Osteoblast (primary cell): ENCODE results near the gene AK4. TPM values are rescaled to one million over a fixed set of nuclear protein-coding genes. Genes with fewer than 3 reads are reported as not detected.

Experiments used
- DNase-seq: peaks from one replicate; pipeline ENCODE4 v3.0.0; 2011; ENCODE audit warnings: low spot score, mixed read lengths; ENCODE audit not compliant: insufficient read length; ENCODE audit errors: missing footprints
- H2AFZ ChIP-seq: 2 replicates; pipeline ENCODE4 v1.6.0; 2011; ENCODE audit warnings: mild to moderate bottlenecking, low read length
- H3K27ac ChIP-seq: 2 replicates; pipeline ENCODE4 v1.5.1; 2011; ENCODE audit warnings: mild to moderate bottlenecking, low read depth, low read length, moderate library complexity
- H3K27me3 ChIP-seq: 2 replicates; pipeline ENCODE4 v1.6.0; 2012; ENCODE audit warnings: mild to moderate bottlenecking, control low read depth, inconsistent platforms, low read length, moderate library complexity; ENCODE audit not compliant: insufficient read depth
- H3K36me3 ChIP-seq: 2 replicates; pipeline ENCODE4 v1.5.1; 2011; ENCODE audit warnings: mild to moderate bottlenecking, low read length, control low read depth, moderate library complexity; ENCODE audit not compliant: insufficient read depth
- H3K4me1 ChIP-seq: 2 replicates; pipeline ENCODE4 v1.5.1; 2011; ENCODE audit warnings: mild to moderate bottlenecking, low read length, control low read depth, moderate library complexity; ENCODE audit not compliant: insufficient read depth
- H3K4me2 ChIP-seq: 2 replicates; pipeline ENCODE4 v1.6.0; 2011; ENCODE audit warnings: mild to moderate bottlenecking, low read length; ENCODE audit not compliant: insufficient read depth
- H3K4me3 ChIP-seq: fragments of 200-600 bp; sonication (generic); 3 replicates; pipeline ENCODE4 v1.5.1; 2012; ENCODE audit warnings: mild to moderate bottlenecking, low read length, inconsistent platforms; ENCODE audit not compliant: insufficient read depth
- H3K79me2 ChIP-seq: 2 replicates; pipeline ENCODE4 v1.6.0; 2012; ENCODE audit warnings: mild to moderate bottlenecking, low read length, control low read depth, inconsistent platforms; ENCODE audit not compliant: insufficient read depth
- H3K9me3 ChIP-seq: 2 replicates; pipeline ENCODE4 v1.5.1; 2011; ENCODE audit warnings: low read depth, low read length, control low read depth
- H4K20me1 ChIP-seq: 2 replicates; pipeline ENCODE4 v1.6.0; 2012; ENCODE audit warnings: mild to moderate bottlenecking, low read length, control low read depth; ENCODE audit not compliant: insufficient read depth
- total RNA-seq: library from RNA; depleted of rRNA; stranded (reverse); fragments of >200 nt; gene quantifications from 2 replicates; pipeline ENCODE4 v1.2.3, GENCODE V29; 2012
- TF ChIP-seq, protein P1 (sequence below): IDR thresholded peaks from 2 replicates; pipeline ENCODE4 v1.5.1; 2011; ENCODE audit warnings: mild to moderate bottlenecking, low read depth, low read length, moderate library complexity; ENCODE audit errors: extremely low read depth

Gene AK4
- total RNA-seq, 1 donor: 37.6 TPM

DNA sequence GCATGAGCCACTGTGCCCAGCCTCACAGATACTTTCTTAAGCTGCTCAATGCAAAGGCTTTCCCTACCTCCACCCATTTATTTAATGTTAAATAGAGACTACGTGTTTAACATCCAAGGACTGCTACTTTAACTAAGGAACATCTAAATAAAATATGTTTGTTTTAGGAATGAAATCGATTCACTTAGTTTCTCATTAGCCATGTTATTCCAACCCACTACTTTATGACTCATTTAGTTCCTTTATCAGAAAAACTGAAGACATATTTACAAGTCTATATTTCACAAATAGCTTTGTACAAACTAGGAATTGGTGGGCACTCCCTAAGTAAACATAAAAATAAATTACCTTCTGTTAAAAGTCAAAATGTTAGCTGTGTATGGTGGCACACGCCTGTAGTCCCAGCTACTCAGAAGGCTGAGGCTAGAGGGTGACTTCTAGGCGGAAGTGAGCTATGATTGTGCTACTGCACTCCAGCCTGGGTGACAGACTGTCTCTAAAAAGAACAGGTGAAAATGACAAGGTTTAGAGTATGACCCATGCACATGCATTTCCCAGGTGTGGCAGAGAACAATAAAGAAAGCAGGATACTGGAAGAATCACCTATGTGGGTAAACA, 39.9 kb upstream of the AK4 start:
- Histone ChIP-seq H3K36me3 (no peaks in the 10 kb centered on the region), H3K27me3 (peaks cover 8% of the 10 kb centered on the region), H3K4me1 (no peaks in the 10 kb centered on the region), H4K20me1 (no peaks in the 10 kb centered on the region), H3K4me3 (no peak overlapping the region), H3K27ac (no peak overlapping the region), H3K79me2 (no peaks in the 10 kb centered on the region), H2AFZ (no peak overlapping the region), H3K9me3 (no peaks in the 10 kb centered on the region), H3K4me2 (no peak overlapping the region)
- TF ChIP-seq, protein P1, sequence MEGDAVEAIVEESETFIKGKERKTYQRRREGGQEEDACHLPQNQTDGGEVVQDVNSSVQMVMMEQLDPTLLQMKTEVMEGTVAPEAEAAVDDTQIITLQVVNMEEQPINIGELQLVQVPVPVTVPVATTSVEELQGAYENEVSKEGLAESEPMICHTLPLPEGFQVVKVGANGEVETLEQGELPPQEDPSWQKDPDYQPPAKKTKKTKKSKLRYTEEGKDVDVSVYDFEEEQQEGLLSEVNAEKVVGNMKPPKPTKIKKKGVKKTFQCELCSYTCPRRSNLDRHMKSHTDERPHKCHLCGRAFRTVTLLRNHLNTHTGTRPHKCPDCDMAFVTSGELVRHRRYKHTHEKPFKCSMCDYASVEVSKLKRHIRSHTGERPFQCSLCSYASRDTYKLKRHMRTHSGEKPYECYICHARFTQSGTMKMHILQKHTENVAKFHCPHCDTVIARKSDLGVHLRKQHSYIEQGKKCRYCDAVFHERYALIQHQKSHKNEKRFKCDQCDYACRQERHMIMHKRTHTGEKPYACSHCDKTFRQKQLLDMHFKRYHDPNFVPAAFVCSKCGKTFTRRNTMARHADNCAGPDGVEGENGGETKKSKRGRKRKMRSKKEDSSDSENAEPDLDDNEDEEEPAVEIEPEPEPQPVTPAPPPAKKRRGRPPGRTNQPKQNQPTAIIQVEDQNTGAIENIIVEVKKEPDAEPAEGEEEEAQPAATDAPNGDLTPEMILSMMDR: no peak
- DNase-seq: no peak

DNA sequence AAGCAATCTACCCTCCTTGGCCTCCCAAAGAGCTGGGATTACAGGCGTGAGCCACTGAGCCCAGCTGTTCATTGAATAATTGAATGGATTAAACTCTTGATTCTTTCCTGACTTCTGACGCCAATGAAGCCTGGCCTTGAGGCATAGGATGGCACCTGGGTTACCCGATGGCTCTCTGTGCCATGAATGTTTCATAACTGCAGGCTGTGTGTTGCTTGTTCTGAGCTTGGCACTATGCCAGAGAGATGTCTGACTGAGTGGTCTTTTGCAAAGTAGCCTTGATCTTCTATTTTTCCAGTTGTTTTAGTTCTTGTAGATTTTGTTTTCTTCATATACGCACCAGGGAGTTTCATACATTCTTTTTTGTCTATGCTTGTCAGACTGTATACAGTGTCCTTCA, 38.5 kb upstream of the AK4 start:
- H3K4me2 ChIP-seq: no peak overlapping the region
- H3K36me3 ChIP-seq: no peaks in the 10 kb centered on the region
- TF ChIP-seq, protein P1: no peak
- no peak overlapping the region for H3K27ac ChIP-seq
- no peak overlapping the region for H2AFZ ChIP-seq
- H3K9me3 ChIP-seq: no peaks in the 10 kb centered on the region
- no peaks in the 10 kb centered on the region for H4K20me1 ChIP-seq
- peaks cover 8% of the 10 kb centered on the region for H3K27me3 ChIP-seq
- no peaks in the 10 kb centered on the region for H3K79me2 ChIP-seq
- DNase-seq: no peak
- H3K4me3 ChIP-seq: no peak overlapping the region
- H3K4me1 ChIP-seq: no peaks in the 10 kb centered on the region

DNA sequence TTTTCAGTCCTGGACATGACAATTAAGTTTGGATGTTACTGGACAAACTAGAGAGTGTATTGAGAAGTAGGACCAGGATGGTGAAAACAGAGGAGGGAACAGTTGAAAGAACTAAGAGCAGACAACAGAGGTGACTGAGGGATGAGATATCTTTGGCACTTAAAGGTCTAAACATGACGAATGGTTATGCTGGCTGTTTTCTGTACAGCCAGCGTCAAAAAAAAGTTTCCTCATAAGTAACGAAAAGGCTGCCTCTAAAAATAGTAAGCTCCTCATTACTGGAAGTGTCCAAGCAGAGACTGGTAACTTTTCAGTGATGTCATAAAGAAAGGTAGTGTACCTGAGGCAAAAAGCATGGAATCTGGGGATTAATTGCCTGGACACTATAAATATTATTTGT, 35.2 kb upstream of the AK4 start:
- Histone ChIP-seq H3K4me2 (no peak overlapping the region), H3K9me3 (no peaks in the 10 kb centered on the region), H3K36me3 (no peaks in the 10 kb centered on the region), H3K79me2 (no peaks in the 10 kb centered on the region), H3K4me3 (no peak overlapping the region), H2AFZ (no peak overlapping the region), H4K20me1 (no peaks in the 10 kb centered on the region), H3K4me1 (no peaks in the 10 kb centered on the region), H3K27me3 (peaks cover 5% of the 10 kb centered on the region), H3K27ac (no peak overlapping the region)
- TF ChIP-seq, protein P1: no peak
- DNase-seq: peak; percentile 35

DNA sequence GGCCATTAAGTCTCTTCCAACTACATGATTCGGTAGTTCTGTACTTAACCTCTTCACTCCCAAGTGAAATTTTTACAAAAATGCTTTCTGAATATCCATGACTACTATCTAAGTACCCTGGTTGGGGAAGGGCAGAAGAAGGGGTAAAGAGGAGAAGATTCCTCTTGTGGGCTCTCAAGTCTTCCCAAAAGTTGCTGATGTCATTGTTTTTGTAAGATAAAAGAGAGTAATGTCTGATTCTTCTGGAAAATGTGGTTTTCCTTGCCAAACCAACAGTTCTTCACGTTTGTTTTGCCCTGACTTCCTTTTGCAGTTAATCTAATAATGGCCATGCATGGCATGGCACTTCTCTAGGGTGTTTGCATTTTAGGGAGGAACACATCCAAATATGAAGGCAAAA, 34.7 kb upstream of the AK4 start:
- Histone ChIP-seq H4K20me1 (no peaks in the 10 kb centered on the region), H3K27ac (no peak overlapping the region), H3K4me2 (no peak overlapping the region), H3K9me3 (no peaks in the 10 kb centered on the region), H3K4me3 (no peak overlapping the region), H2AFZ (no peak overlapping the region), H3K4me1 (no peaks in the 10 kb centered on the region), H3K36me3 (no peaks in the 10 kb centered on the region), H3K79me2 (no peaks in the 10 kb centered on the region), H3K27me3 (peaks cover 5% of the 10 kb centered on the region)
- peak; percentile 35 for DNase-seq
- TF ChIP-seq, protein P1: no peak
